Astrocyte (in vitro differentiated cells and primary cell): Measurements from ENCODE around the gene WSCD1. TPM values are rescaled to one million over a fixed set of nuclear protein-coding genes. Genes with fewer than 3 reads are reported as not detected.

ENCODE experiments used
- DNase-seq: peaks from one replicate; pipeline ENCODE4 v3.0.0-alpha.2; 2010; ENCODE audit warnings: low read depth
- FAIRE-seq: peaks from 2 replicates; lab custom pipeline; 2011; peaks lifted over from hg19 to GRCh38; lab: Jason Lieb, UNC
- H2AFZ ChIP-seq: 2 replicates; pipeline ENCODE4 v1.6.0; 2012; ENCODE audit warnings: low read depth, low read length, inconsistent platforms
- H3K27ac ChIP-seq: 2 replicates; pipeline ENCODE4 v1.5.1; 2011; ENCODE audit warnings: low read depth, low read length, inconsistent platforms
- H3K27me3 ChIP-seq: 2 replicates; pipeline ENCODE4 v1.6.0; 2011; ENCODE audit warnings: low read length, inconsistent platforms; ENCODE audit not compliant: insufficient read depth
- H3K36me3 ChIP-seq: 2 replicates; pipeline ENCODE4 v1.5.1; 2011; ENCODE audit warnings: low read length, inconsistent platforms; ENCODE audit not compliant: insufficient read depth
- H3K4me1 ChIP-seq: 2 replicates; pipeline ENCODE4 v1.5.1; 2011; ENCODE audit warnings: low read length, inconsistent platforms; ENCODE audit not compliant: insufficient read depth
- H3K4me2 ChIP-seq: 2 replicates; pipeline ENCODE4 v1.6.0; 2012; ENCODE audit warnings: low read length, inconsistent platforms
- H3K4me3 ChIP-seq: 2 replicates; pipeline ENCODE4 v1.5.1; 2011; ENCODE audit warnings: low read depth, mild to moderate bottlenecking, low read length, inconsistent platforms; ENCODE audit not compliant: insufficient read depth
- H3K79me2 ChIP-seq: 2 replicates; pipeline ENCODE4 v1.6.0; 2012; ENCODE audit warnings: mild to moderate bottlenecking, low read length, inconsistent platforms; ENCODE audit not compliant: insufficient read depth
- H3K9ac ChIP-seq: 2 replicates; pipeline ENCODE4 v1.6.0; 2012; ENCODE audit warnings: mild to moderate bottlenecking, low read length, inconsistent platforms
- H3K9me3 ChIP-seq: 2 replicates; pipeline ENCODE4 v1.5.1; 2012; ENCODE audit warnings: low read depth, mild to moderate bottlenecking, low read length, inconsistent platforms; ENCODE audit not compliant: insufficient read depth
- H4K20me1 ChIP-seq: 2 replicates; pipeline ENCODE4 v1.6.0; 2012; ENCODE audit warnings: low read length, inconsistent platforms; ENCODE audit not compliant: insufficient read depth
- H3K27ac Mint-ChIP-seq: one replicate; pipeline ENCODE4 v1.8.0; 2021; ENCODE audit warnings: mild to moderate bottlenecking, mixed read lengths; ENCODE audit not compliant: unreplicated experiment
- H3K27me3 Mint-ChIP-seq: one replicate; pipeline ENCODE4 v1.8.0; 2021; ENCODE audit warnings: low read depth, mixed read lengths; ENCODE audit not compliant: unreplicated experiment
- H3K36me3 Mint-ChIP-seq: one replicate; pipeline ENCODE4 v1.8.0; 2021; ENCODE audit warnings: low read depth, mixed read lengths; ENCODE audit not compliant: unreplicated experiment
- H3K4me1 Mint-ChIP-seq: one replicate; pipeline ENCODE4 v1.8.0; 2021; ENCODE audit warnings: low read depth, mixed read lengths; ENCODE audit not compliant: unreplicated experiment
- H3K4me3 Mint-ChIP-seq: one replicate; pipeline ENCODE4 v1.8.0; 2021; ENCODE audit warnings: mild to moderate bottlenecking, moderate library complexity, mixed read lengths; ENCODE audit not compliant: unreplicated experiment
- H3K9me3 Mint-ChIP-seq: one replicate; pipeline ENCODE4 v1.8.0; 2021; ENCODE audit warnings: mild to moderate bottlenecking, mixed read lengths; ENCODE audit not compliant: unreplicated experiment
- CTCF ChIP-seq: IDR thresholded peaks from 2 replicates; pipeline ENCODE4 v1.5.1; 2011; ENCODE audit warnings: low read depth, mild to moderate bottlenecking, inconsistent platforms, low read length, moderate library complexity; ENCODE audit not compliant: insufficient read depth
- EZH2 ChIP-seq: IDR thresholded peaks from 2 replicates; pipeline ENCODE4 v1.6.1; 2012; ENCODE audit warnings: mild to moderate bottlenecking, low read length, inconsistent platforms; ENCODE audit not compliant: insufficient read depth
- total RNA-seq: library from RNA; stranded (reverse); gene quantifications from 2 replicates; pipeline ENCODE4 v1.2.1, GENCODE V29; 2021

Gene WSCD1
- total RNA-seq, 1 donor from 2014 or later: 3.9 TPM

GRCh38 chr17:6052926-6053325 is 17.3 kb upstream of the WSCD1 start:
- Mint-ChIP-seq H3K27me3 (peaks cover 43% of the 10 kb centered on the region), H3K27ac (no peak overlapping the region), H3K9me3 (no peaks in the 10 kb centered on the region), H3K36me3 (no peaks in the 10 kb centered on the region), H3K4me1 (peaks cover 4% of the 10 kb centered on the region), H3K4me3 (no peak overlapping the region)
- no peaks in the 10 kb centered on the region for H3K4me1 ChIP-seq
- H3K27ac ChIP-seq: no peak overlapping the region
- H3K9me3 ChIP-seq: no peaks in the 10 kb centered on the region
- no peak overlapping the region for H3K4me3 ChIP-seq
- FAIRE-seq (no peak), DNase-seq (no peak)
- no peak overlapping the region for H3K4me2 ChIP-seq
- no peak overlapping the region for H3K9ac ChIP-seq
- TF ChIP-seq CTCF: no peak
- no peak for TF ChIP-seq EZH2
- H3K79me2 ChIP-seq: no peaks in the 10 kb centered on the region
- H3K36me3 ChIP-seq: no peaks in the 10 kb centered on the region
- H4K20me1 ChIP-seq: no peaks in the 10 kb centered on the region
- H2AFZ ChIP-seq: no peak overlapping the region
- peaks cover 3% of the 10 kb centered on the region for H3K27me3 ChIP-seq

GRCh38 chr17:6054372-6054771 is 15.8 kb upstream of the WSCD1 start:
- no peak overlapping the region for H3K27ac Mint-ChIP-seq
- no peaks in the 10 kb centered on the region for H4K20me1 ChIP-seq
- H3K4me1 ChIP-seq: no peaks in the 10 kb centered on the region
- peaks cover 46% of the 10 kb centered on the region for H3K27me3 Mint-ChIP-seq
- no peaks in the 10 kb centered on the region for H3K9me3 Mint-ChIP-seq
- H3K36me3 ChIP-seq: no peaks in the 10 kb centered on the region
- no peak overlapping the region for H3K27ac ChIP-seq
- H2AFZ ChIP-seq: no peak overlapping the region
- no peak overlapping the region for H3K4me3 ChIP-seq
- TF ChIP-seq EZH2 (no peak), CTCF (no peak)
- H3K4me1 Mint-ChIP-seq: no peaks in the 10 kb centered on the region
- no peaks in the 10 kb centered on the region for H3K9me3 ChIP-seq
- no peaks in the 10 kb centered on the region for H3K79me2 ChIP-seq
- no peak for DNase-seq
- H3K4me3 Mint-ChIP-seq: no peak overlapping the region
- H3K4me2 ChIP-seq: no peak overlapping the region
- H3K9ac ChIP-seq: no peak overlapping the region
- H3K27me3 ChIP-seq: peaks cover 4% of the 10 kb centered on the region
- FAIRE-seq: no peak
- no peaks in the 10 kb centered on the region for H3K36me3 Mint-ChIP-seq

- H3K79me2 ChIP-seq: no peaks in the 10 kb centered on the region
- no peaks in the 10 kb centered on the region for H3K36me3 ChIP-seq
- H3K27ac ChIP-seq: no peak overlapping the region
- Mint-ChIP-seq H3K4me1 (peaks cover 2% of the 10 kb centered on the region), H3K27ac (no peak overlapping the region), H3K4me3 (no peak overlapping the region), H3K36me3 (no peaks in the 10 kb centered on the region), H3K27me3 (peaks cover 55% of the 10 kb centered on the region), H3K9me3 (no peaks in the 10 kb centered on the region)
- no peak for FAIRE-seq
- no peaks in the 10 kb centered on the region for H4K20me1 ChIP-seq
- H3K9me3 ChIP-seq: no peaks in the 10 kb centered on the region
- no peak overlapping the region for H2AFZ ChIP-seq
- no peak overlapping the region for H3K9ac ChIP-seq
- H3K4me1 ChIP-seq: no peaks in the 10 kb centered on the region
- H3K4me2 ChIP-seq: no peak overlapping the region
- no peak for DNase-seq
- no peak for TF ChIP-seq EZH2
- no peak for TF ChIP-seq CTCF
- H3K27me3 ChIP-seq: peaks cover 4% of the 10 kb centered on the region
- H3K4me3 ChIP-seq: no peak overlapping the region
These were observed 14.1 kb upstream of the WSCD1 start for GRCh38 chr17:6056104-6056503.
